Activated T-helper 1 cell treated with anti-CD3 and anti-CD28 coated beads, Interleukin-12 subunit alpha, Interleukin-12 subunit beta, Interleukin-2, Interleukin-4 antibody, amounts not matched to agents 30 ng/mL and 10 ng/mL and 1 ng/mL, durations not matched to agents 14 hours and 24 hours and 36 hours (primary cell): Measurements from ENCODE around the gene ZNF423. TPM values are rescaled to one million over a fixed set of nuclear protein-coding genes. Genes with fewer than 3 reads are reported as not detected.

ENCODE experiments used
- DNase-seq: peaks from one replicate; pipeline ENCODE4 v3.0.0; 2021; ENCODE audit warnings: low spot score
- H3K27ac Mint-ChIP-seq: one replicate; pipeline ENCODE4 v1.8.0; 2021; ENCODE audit warnings: mild to moderate bottlenecking, mixed read lengths
- H3K27me3 Mint-ChIP-seq: one replicate; pipeline ENCODE4 v1.8.0; 2022; ENCODE audit warnings: mild to moderate bottlenecking, moderate library complexity, mixed read lengths; ENCODE audit not compliant: insufficient read depth
- H3K36me3 Mint-ChIP-seq: one replicate; pipeline ENCODE4 v1.8.0; 2021; ENCODE audit warnings: low read depth, mixed read lengths
- H3K4me1 Mint-ChIP-seq: one replicate; pipeline ENCODE4 v1.8.0; 2021; ENCODE audit warnings: low read depth, mixed read lengths
- H3K4me3 Mint-ChIP-seq: one replicate; pipeline ENCODE4 v1.8.0; 2021; ENCODE audit warnings: mild to moderate bottlenecking, moderate library complexity, mixed read lengths
- H3K9me3 Mint-ChIP-seq: one replicate; pipeline ENCODE4 v1.8.0; 2021; ENCODE audit warnings: mixed read lengths
- intact Hi-C: fragments of 100-400 bp; cut with micrococcal nuclease; formaldehyde crosslinking; loops from one replicate; pipeline ENCODE4 v1.15.1; 2024
- total RNA-seq: library from RNA; stranded (reverse); gene quantifications from 2 replicates; pipeline ENCODE4 v1.2.3, GENCODE V29; 2022

The ZNF423 gene
- total RNA-seq, 1 donor from 2014 or later, result not detected

DNA sequence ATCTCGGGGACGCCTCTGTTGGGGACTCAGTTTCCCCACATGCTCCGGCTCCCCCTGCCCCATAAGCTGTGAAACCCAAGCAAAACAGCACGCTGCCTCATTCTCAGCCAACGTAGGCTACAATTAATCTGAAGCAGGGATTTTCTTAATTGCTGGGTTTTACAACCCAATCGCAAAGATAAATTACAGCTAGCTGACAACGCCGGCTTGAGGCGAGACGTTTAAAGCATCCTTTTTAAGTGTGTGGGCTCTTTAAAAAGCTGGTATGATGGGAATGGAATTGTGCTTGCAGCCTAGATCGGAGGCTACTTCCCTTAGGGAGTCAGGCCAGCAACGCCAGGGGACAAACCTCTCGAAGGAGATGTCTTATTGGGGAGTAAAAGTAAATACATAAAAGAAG lies 185.3 kb downstream of the ZNF423 start:
- Mint-ChIP-seq H3K27ac (no peak overlapping the region), H3K36me3 (no peaks in the 10 kb centered on the region), H3K27me3 (no peaks in the 10 kb centered on the region), H3K4me3 (no peak overlapping the region), H3K9me3 (no peaks in the 10 kb centered on the region), H3K4me1 (no peaks in the 10 kb centered on the region)
- DNase-seq, result no peak
- intact Hi-C loops, result no loop called here

DNA sequence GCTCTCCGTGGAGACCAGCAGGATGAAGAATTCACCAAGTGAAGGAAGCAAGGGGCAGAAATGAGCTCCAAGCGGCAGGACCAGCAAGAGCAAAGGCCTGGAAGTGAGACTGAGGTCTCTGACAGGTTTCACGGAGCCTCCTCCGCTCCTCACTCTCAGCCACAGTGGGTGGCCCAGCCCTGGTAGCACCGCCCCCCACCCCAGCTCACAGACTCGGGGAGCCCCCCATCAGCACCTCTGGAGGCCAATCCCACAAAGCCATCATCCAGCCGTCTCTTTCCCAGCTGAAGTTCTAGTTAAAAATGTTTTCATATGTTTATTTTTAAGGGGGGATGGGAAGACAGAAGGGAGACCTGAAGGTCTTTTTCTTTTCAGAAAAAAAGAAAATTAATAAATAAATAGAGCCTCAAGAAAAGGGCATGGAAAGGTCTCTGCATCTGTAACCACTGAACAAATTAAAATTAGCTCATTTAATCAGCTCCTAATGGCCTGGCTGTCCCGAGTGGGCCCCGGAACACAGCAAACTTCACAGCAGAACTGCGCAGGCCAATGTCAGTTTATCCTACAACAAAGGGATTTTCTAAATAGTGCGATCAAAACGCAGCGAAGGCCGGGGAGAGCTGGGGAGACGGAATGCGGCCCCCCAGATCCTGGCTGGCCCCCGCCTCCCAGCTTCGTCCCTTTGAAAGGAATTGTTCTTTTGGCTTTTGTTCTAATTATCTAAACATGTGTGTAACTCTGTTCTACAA lies 190.3 kb downstream of the ZNF423 start:
- intact Hi-C loops, result no loop called here
- H3K4me1 Mint-ChIP-seq, result no peaks in the 10 kb centered on the region
- no peak for DNase-seq
- H3K27ac Mint-ChIP-seq, result no peak overlapping the region
- H3K36me3 Mint-ChIP-seq, result no peaks in the 10 kb centered on the region
- no peak overlapping the region for H3K4me3 Mint-ChIP-seq
- no peaks in the 10 kb centered on the region for H3K9me3 Mint-ChIP-seq
- no peaks in the 10 kb centered on the region for H3K27me3 Mint-ChIP-seq

GRCh38 chr16:49664221-49665215 lies 191.4 kb downstream of the ZNF423 start:
- no peak overlapping the region for H3K4me3 Mint-ChIP-seq

DNA sequence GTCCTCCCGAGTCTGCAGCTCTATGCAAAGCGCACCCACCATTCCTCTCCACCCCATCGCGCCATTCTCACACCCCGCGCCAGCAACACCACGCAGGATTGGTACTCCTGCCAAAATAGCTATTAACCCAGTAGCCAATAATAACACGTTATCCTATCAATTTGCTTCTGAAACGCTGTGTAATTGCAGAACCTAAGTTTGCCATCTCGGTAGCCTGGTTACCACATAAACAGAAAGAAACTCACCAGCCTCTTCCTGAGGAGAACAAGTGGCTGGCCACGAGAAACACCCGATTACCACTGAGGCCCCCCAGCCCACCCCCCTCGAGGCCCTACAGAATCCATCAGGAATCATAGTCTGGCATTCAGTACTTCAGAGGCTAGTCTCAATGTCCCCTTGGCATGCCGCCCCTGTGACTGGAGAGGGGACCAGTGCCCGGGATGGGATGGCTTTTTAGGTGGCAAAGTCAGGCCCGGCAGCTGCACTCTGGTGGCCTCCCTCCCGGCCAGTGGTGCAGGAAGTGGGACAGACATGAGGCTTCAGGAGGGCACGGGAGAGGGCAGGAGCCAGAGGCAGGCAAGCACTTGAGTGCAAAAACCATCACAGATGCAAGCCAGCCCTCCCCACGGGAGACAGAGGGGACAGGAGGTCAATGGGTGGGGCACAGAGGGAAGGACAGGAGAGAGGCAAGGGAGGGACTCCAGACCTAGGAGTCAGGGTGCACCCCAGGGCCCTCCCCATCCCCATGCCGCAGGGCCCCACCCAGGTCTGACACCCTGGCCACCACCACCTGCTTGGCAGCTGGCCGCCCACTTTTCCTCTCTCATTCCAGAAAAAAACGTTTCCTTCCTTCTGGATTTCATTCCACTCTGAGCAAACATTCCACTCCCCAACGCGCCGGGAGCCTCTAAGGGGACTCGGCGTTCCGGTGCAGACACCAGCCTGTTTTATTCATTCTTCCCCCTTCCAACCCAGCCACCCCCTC lies 192.5 kb downstream of the ZNF423 start:
- Mint-ChIP-seq H3K36me3 (no peaks in the 10 kb centered on the region), H3K4me3 (no peak overlapping the region), H3K27ac (no peak overlapping the region), H3K9me3 (no peaks in the 10 kb centered on the region), H3K27me3 (no peaks in the 10 kb centered on the region), H3K4me1 (no peaks in the 10 kb centered on the region)
- intact Hi-C loops, result no loop called here
- DNase-seq, result no peak

More at GRCh38 chr16:49664221-49665215, 191.4 kb downstream of the ZNF423 start:
- DNase-seq, result no peak
- Mint-ChIP-seq H3K36me3 (no peaks in the 10 kb centered on the region), H3K27ac (no peak overlapping the region), H3K9me3 (no peaks in the 10 kb centered on the region), H3K4me1 (no peaks in the 10 kb centered on the region), H3K27me3 (no peaks in the 10 kb centered on the region)
- intact Hi-C loops, result no loop called here

DNA sequence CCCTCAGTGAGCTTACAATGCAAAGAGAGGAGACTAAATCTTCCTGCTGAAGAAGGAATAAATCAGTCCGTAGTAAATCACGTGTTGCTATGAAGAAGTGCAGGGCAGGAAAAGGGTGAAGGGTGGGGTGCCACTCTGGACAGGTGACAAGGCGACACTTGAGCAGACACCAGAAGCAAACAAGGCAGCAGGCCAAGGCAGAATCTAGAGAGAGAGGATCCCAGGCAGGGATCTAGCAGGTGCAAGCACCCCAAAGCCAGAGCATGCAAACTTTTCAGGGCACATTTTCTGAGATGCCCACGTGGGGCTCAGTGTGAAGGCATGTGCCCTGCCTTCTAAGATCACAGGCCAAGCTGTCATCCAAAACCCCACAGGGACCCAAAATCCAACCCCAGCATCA lies 193.3 kb downstream of the ZNF423 start:
- no peaks in the 10 kb centered on the region for H3K27me3 Mint-ChIP-seq
- intact Hi-C loops, result no loop called here
- DNase-seq, result no peak
- H3K4me3 Mint-ChIP-seq, result no peak overlapping the region
- no peaks in the 10 kb centered on the region for H3K36me3 Mint-ChIP-seq
- H3K27ac Mint-ChIP-seq, result no peak overlapping the region
- no peaks in the 10 kb centered on the region for H3K4me1 Mint-ChIP-seq
- H3K9me3 Mint-ChIP-seq, result no peaks in the 10 kb centered on the region

DNA sequence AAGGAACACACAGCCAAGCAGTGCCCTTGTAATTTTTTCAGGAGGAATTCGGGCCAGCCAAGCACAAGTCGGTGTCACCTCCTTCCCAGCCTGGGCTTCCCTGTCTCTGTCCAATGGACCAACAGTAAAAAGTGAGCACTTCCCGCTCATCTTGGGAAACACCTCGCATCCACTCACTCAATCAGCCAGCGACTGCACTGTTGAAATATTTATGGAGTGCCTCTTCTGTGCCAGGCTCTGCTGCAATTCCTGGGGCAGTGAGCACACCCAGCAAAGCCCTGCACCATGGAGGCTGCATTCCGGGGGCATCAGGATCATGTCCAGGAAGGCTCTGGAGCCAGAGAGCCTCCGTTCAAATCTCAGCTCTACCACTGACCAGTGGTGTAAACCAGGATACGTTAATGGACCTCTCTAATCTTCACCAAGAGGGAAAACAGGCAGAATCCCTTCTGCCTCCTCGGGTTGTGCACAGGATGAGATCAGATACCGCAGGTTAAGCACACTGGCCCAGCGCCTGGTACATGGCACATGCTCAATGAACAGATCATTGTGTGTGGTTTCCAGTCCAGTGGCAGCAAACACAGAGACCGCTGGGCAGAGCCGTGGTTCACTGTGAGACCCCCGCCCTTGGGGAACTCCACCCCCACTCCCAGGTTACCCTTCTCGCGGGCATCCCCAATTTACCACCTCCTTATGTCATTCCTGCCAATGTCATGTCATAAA lies 194.3 kb downstream of the ZNF423 start:
- H3K4me3 Mint-ChIP-seq, result no peak overlapping the region
- intact Hi-C loops, result no loop called here
- H3K36me3 Mint-ChIP-seq, result no peaks in the 10 kb centered on the region
- H3K27me3 Mint-ChIP-seq, result no peaks in the 10 kb centered on the region
- no peak for DNase-seq
- no peaks in the 10 kb centered on the region for H3K9me3 Mint-ChIP-seq
- H3K4me1 Mint-ChIP-seq, result no peaks in the 10 kb centered on the region
- no peak overlapping the region for H3K27ac Mint-ChIP-seq

- DNase-seq, result no peak
- H3K36me3 Mint-ChIP-seq, result no peaks in the 10 kb centered on the region
- no peak overlapping the region for H3K4me3 Mint-ChIP-seq
- H3K9me3 Mint-ChIP-seq, result no peaks in the 10 kb centered on the region
- H3K27me3 Mint-ChIP-seq, result no peaks in the 10 kb centered on the region
- intact Hi-C loops, result no loop called here
- no peak overlapping the region for H3K27ac Mint-ChIP-seq
- no peaks in the 10 kb centered on the region for H3K4me1 Mint-ChIP-seq
Observed at GRCh38 chr16:49660626-49661025, 195.3 kb downstream of the ZNF423 start.

- Mint-ChIP-seq H3K36me3 (no peaks in the 10 kb centered on the region), H3K27me3 (no peaks in the 10 kb centered on the region), H3K4me3 (no peak overlapping the region), H3K27ac (no peak overlapping the region), H3K9me3 (no peaks in the 10 kb centered on the region), H3K4me1 (no peaks in the 10 kb centered on the region)
- intact Hi-C loops, result no loop called here
- DNase-seq, result no peak
Observed at GRCh38 chr16:49659356-49659755, 196.6 kb downstream of the ZNF423 start.

DNA sequence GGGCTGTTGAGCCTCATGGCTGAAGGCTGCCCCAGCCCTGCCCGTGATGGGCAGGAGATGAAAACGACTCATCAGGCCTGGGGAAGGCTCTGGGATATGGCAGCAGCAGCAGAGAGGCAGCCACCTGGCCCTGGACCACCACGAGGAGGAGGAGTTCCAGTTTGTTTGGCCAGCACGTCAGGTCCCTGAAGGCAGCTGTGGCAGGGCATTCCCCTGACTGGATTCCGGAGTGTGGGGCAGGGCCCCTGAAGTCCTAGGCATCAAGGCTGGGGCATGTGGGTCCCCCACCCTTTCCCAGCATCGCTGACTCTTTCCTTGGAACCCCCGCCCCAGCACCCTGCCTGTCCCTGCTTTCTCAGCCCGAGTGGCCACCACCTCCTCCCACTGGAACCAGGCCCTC lies 197.4 kb downstream of the ZNF423 start:
- no peaks in the 10 kb centered on the region for H3K36me3 Mint-ChIP-seq
- no peaks in the 10 kb centered on the region for H3K4me1 Mint-ChIP-seq
- H3K4me3 Mint-ChIP-seq, result no peak overlapping the region
- H3K27ac Mint-ChIP-seq, result no peak overlapping the region
- H3K27me3 Mint-ChIP-seq, result no peaks in the 10 kb centered on the region
- DNase-seq, result no peak
- intact Hi-C loops, result no loop called here
- H3K9me3 Mint-ChIP-seq, result no peaks in the 10 kb centered on the region

DNA sequence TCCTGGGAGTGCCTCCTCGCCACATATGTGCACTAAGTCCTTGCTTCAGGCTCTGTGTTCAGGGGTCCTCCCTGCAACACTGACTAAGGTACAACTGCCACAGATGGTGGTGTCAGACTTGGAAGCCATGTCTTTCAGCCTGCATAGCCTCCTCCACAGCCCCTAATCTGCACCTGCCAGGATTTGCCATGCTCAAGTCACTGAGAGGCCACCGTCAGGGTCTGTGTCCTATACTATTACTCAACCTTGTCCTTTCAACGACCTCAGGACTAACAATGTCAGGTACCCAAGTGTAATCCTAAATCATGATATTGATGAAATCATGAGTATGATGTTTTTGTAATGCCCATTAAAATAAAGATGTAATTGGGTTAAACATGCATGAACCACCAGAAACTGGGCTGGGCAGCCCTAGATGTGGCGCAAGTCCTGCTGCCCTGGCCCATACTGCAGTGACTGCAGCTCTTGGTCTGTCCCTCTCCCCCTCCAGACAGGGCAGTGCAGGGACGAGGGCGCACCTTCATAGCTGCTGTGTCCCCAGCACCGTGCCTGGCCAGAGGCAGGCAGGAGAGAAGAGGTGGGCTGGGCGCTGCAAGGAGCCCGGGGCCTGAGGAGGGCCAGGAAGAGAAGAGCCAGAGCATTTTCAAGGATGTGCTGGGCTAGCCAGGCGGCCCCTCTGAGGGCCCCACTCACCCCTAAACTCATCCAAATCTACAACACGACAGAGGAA lies 198.0 kb downstream of the ZNF423 start:
- H3K36me3 Mint-ChIP-seq, result no peaks in the 10 kb centered on the region

GRCh38 chr16:49654425-49654824 lies 201.5 kb downstream of the ZNF423 start:
- no peak overlapping the region for H3K4me3 Mint-ChIP-seq
- no peaks in the 10 kb centered on the region for H3K27me3 Mint-ChIP-seq
- no peak overlapping the region for H3K27ac Mint-ChIP-seq
- H3K36me3 Mint-ChIP-seq, result no peaks in the 10 kb centered on the region
- DNase-seq, result no peak
- intact Hi-C loops, result no loop called here
- no peaks in the 10 kb centered on the region for H3K9me3 Mint-ChIP-seq
- no peaks in the 10 kb centered on the region for H3K4me1 Mint-ChIP-seq

More for the DNA sequence above, 198.0 kb downstream of the ZNF423 start:
- no peak overlapping the region for H3K27ac Mint-ChIP-seq
- no peaks in the 10 kb centered on the region for H3K9me3 Mint-ChIP-seq
- no peaks in the 10 kb centered on the region for H3K4me1 Mint-ChIP-seq
- DNase-seq, result no peak
- intact Hi-C loops, result no loop called here
- H3K4me3 Mint-ChIP-seq, result no peak overlapping the region
- H3K27me3 Mint-ChIP-seq, result no peaks in the 10 kb centered on the region
